ENCODE data around the gene MAP3K1.

Gene MAP3K1

GRCh38 chr5:56858777-56859442, 43.6 kb downstream of the MAP3K1 start:
- H3K4me2 ChIP-seq: no peak overlapping the region
- H3K27me3 ChIP-seq (ENCODE audit: insufficient read depth, low read depth): no peaks in the 10 kb centered on the region
- peaks cover 14% of the 10 kb centered on the region for H3K4me1 ChIP-seq (ENCODE audit: low read depth, poor library complexity, severe bottlenecking)
- H3K27ac ChIP-seq: no peak overlapping the region
- H3K9ac ChIP-seq: no peak overlapping the region
- H3K4me3 ChIP-seq (IDR thresholded peaks at IDR 0.05; ENCODE audit: insufficient read depth, low read depth, low read length): no peak overlapping the region
- H3K36me3 ChIP-seq (ENCODE audit: insufficient read depth): no peaks in the 10 kb centered on the region
- peaks cover 26% of the 10 kb centered on the region; the same call in 1 of the 2 replicates for H3K79me2 ChIP-seq (ENCODE audit: insufficient read depth, low read depth)
- no peaks in the 10 kb centered on the region; the same call in 1 of the 2 replicates for H4K20me1 ChIP-seq (ENCODE audit: insufficient read depth)
- TF ChIP-seq, protein P1, sequence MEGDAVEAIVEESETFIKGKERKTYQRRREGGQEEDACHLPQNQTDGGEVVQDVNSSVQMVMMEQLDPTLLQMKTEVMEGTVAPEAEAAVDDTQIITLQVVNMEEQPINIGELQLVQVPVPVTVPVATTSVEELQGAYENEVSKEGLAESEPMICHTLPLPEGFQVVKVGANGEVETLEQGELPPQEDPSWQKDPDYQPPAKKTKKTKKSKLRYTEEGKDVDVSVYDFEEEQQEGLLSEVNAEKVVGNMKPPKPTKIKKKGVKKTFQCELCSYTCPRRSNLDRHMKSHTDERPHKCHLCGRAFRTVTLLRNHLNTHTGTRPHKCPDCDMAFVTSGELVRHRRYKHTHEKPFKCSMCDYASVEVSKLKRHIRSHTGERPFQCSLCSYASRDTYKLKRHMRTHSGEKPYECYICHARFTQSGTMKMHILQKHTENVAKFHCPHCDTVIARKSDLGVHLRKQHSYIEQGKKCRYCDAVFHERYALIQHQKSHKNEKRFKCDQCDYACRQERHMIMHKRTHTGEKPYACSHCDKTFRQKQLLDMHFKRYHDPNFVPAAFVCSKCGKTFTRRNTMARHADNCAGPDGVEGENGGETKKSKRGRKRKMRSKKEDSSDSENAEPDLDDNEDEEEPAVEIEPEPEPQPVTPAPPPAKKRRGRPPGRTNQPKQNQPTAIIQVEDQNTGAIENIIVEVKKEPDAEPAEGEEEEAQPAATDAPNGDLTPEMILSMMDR (conservative IDR thresholded peaks at IDR 0.05; ENCODE audit: low read depth, low read length): no peak
- no peak overlapping the region for H2AFZ ChIP-seq (ENCODE audit: low read depth)

- Histone ChIP-seq H3K27ac (no peak overlapping the region), H3K79me2 (ENCODE audit: insufficient read depth, low read depth) (peaks cover 4% of the 10 kb centered on the region; the same call in 1 of the 2 replicates), H3K4me2 (no peak overlapping the region), H3K9ac (no peak overlapping the region), H3K4me1 (ENCODE audit: low read depth, poor library complexity, severe bottlenecking) (no peaks in the 10 kb centered on the region), H3K4me3 (IDR thresholded peaks at IDR 0.05; ENCODE audit: insufficient read depth, low read depth, low read length) (no peak overlapping the region), H4K20me1 (ENCODE audit: insufficient read depth) (no peaks in the 10 kb centered on the region; the same call in 1 of the 2 replicates), H3K36me3 (ENCODE audit: insufficient read depth) (no peaks in the 10 kb centered on the region), H3K27me3 (ENCODE audit: insufficient read depth, low read depth) (no peaks in the 10 kb centered on the region), H2AFZ (ENCODE audit: low read depth) (no peak overlapping the region)
- TF ChIP-seq, protein P1 (conservative IDR thresholded peaks at IDR 0.05; ENCODE audit: low read depth, low read length): no peak
Measured at GRCh38 chr5:56861893-56862485, 46.6 kb downstream of the MAP3K1 start.

GRCh38 chr5:56862909-56863308, 47.6 kb downstream of the MAP3K1 start:
- H4K20me1 ChIP-seq (ENCODE audit: insufficient read depth): no peaks in the 10 kb centered on the region; the same call in 1 of the 2 replicates
- no peaks in the 10 kb centered on the region for H3K36me3 ChIP-seq (ENCODE audit: insufficient read depth)
- no peak overlapping the region for H3K4me3 ChIP-seq (IDR thresholded peaks at IDR 0.05; ENCODE audit: insufficient read depth, low read depth, low read length)
- H3K4me2 ChIP-seq: no peak overlapping the region
- TF ChIP-seq, protein P1 (conservative IDR thresholded peaks at IDR 0.05; ENCODE audit: low read depth, low read length): no peak
- H3K79me2 ChIP-seq (ENCODE audit: insufficient read depth, low read depth): peaks cover under 1% of the 10 kb centered on the region; the same call in 1 of the 2 replicates
- no peak overlapping the region for H3K27ac ChIP-seq
- no peaks in the 10 kb centered on the region for H3K27me3 ChIP-seq (ENCODE audit: insufficient read depth, low read depth)
- no peaks in the 10 kb centered on the region for H3K4me1 ChIP-seq (ENCODE audit: low read depth, poor library complexity, severe bottlenecking)
- no peak overlapping the region for H2AFZ ChIP-seq (ENCODE audit: low read depth)
- no peak overlapping the region for H3K9ac ChIP-seq

DNA sequence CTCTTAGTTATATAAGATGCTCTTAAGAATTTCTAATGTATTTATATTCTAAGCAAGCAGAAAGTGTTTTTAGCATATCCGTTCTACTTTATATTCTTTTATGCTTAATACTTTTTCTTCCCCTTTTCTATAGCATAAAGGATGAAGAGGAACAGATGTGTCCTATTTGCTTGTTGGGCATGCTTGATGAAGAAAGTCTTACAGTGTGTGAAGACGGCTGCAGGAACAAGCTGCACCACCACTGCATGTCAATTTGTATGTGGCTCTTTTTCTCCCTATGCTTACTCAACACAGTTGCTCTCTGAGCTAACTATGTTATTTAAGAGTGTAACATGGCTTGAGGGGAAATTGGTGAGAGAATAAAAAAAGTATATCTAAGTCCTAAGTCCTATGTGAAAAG, 56.4 kb downstream of the MAP3K1 start:
- TF ChIP-seq, protein P1 (conservative IDR thresholded peaks at IDR 0.05; ENCODE audit: low read depth, low read length): no peak

More for the DNA sequence above, 56.4 kb downstream of the MAP3K1 start:
- Histone ChIP-seq H3K4me2 (no peak overlapping the region), H3K9ac (no peak overlapping the region), H3K27me3 (ENCODE audit: insufficient read depth, low read depth) (no peaks in the 10 kb centered on the region), H3K4me3 (IDR thresholded peaks at IDR 0.05; ENCODE audit: insufficient read depth, low read depth, low read length) (no peak overlapping the region), H4K20me1 (ENCODE audit: insufficient read depth) (no peaks in the 10 kb centered on the region), H3K27ac (no peak overlapping the region), H3K79me2 (ENCODE audit: insufficient read depth, low read depth) (no peaks in the 10 kb centered on the region), H3K36me3 (ENCODE audit: insufficient read depth) (peaks cover 6% of the 10 kb centered on the region; the same call in 1 of the 2 replicates), H3K4me1 (ENCODE audit: low read depth, poor library complexity, severe bottlenecking) (no peaks in the 10 kb centered on the region), H2AFZ (ENCODE audit: low read depth) (no peak overlapping the region)
